B cell (primary cell): ENCODE results near the gene MALRD1. TPM values are rescaled to one million over a fixed set of nuclear protein-coding genes. Genes with fewer than 3 reads are reported as not detected.

Experiments
- ATAC-seq: fragments of 200-7000 bp; cut with Tn5 transposase; one replicate; pipeline ENCODE4 v1.10.0; 2021; ENCODE audit warnings: low read depth, mild to moderate bottlenecking, moderate number of reproducible peaks, moderate library complexity
- CTCF ChIA-PET: fragments of 350-600 bp; sonication (Branson Sonifier 250); formaldehyde crosslinking; loops from one replicate; lab custom pipeline; 2021; ENCODE audit warnings: antibody characterized with exemption, inconsistent platforms; lab: Charles Lee
- POLR2A ChIA-PET: fragments of 350-600 bp; sonication (Branson Sonifier 250); formaldehyde crosslinking; loops from one replicate; lab custom pipeline; 2021; ENCODE audit warnings: antibody characterized with exemption; lab: Charles Lee
- DNase-seq: peaks from one replicate; pipeline ENCODE4 v3.0.0; 2013
- H2AFZ ChIP-seq: 2 replicates; pipeline ENCODE4 v1.6.1; 2012; ENCODE audit warnings: mild to moderate bottlenecking, low read depth, low read length; ENCODE audit not compliant: insufficient read depth, poor library complexity, severe bottlenecking
- H3K27ac ChIP-seq, 2 donors: 1 replicate in 1 of 2; 2 replicates in 1 of 2; pipeline ENCODE4 v1.5.1; 2012 to 2013; ENCODE audit warnings: low read length in 2 of 2, mild to moderate bottlenecking in 2 of 2, moderate library complexity in 1 of 2
- H3K27me3 ChIP-seq, 4 experiments: fragments of 200-600 bp in 1 of 4; sonication (generic) in 1 of 4; replicated peaks in 1 of 4; 1 replicate in 2 of 4; 2 replicates in 2 of 4; pipeline versions ENCODE4 v1.6.1 to v1.7.0; 2013 to 2016; ENCODE audit warnings: low read length in 3 of 4, mild to moderate bottlenecking in 2 of 4, mixed read lengths in 1 of 4, moderate library complexity in 1 of 4; ENCODE audit not compliant: insufficient read depth in 4 of 4, control insufficient read depth in 3 of 4; ENCODE audit errors: control extremely low read depth in 1 of 4
- H3K36me3 ChIP-seq, 2 experiments: replicated peaks in 1 of 2; 1 replicate in 1 of 2; 2 replicates in 1 of 2; pipeline versions ENCODE4 v1.6.1 to v1.7.1; 2013; ENCODE audit warnings: low read length in 1 of 2; ENCODE audit not compliant: insufficient read depth in 2 of 2, control insufficient read depth in 1 of 2; ENCODE audit errors: control extremely low read depth in 1 of 2, extremely low read depth in 1 of 2
- H3K4me1 ChIP-seq, 2 donors: fragments of 200-600 bp in 1 of 2; sonication (generic) in 1 of 2; 1 replicate in 1 of 2; 2 replicates in 1 of 2; pipeline versions ENCODE4 v1.5.1 to v1.6.1; 2013 to 2017; ENCODE audit warnings: low read length in 2 of 2; ENCODE audit not compliant: control insufficient read depth in 2 of 2, insufficient read depth in 2 of 2
- H3K4me2 ChIP-seq: replicated peaks from 2 replicates; pipeline ENCODE3; 2012; ENCODE audit warnings: mild to moderate bottlenecking, low read depth, low read length; ENCODE audit not compliant: poor library complexity, severe bottlenecking
- H3K4me3 ChIP-seq, 5 experiments: fragments of 200-600 bp in 1 of 5; sonication (generic) in 1 of 5; 1 replicate in 3 of 5; 2 replicates in 2 of 5; pipeline versions ENCODE4 v1.5.1 to v1.7.0; 2011 to 2016; ENCODE audit warnings: low read length in 4 of 5, mild to moderate bottlenecking in 4 of 5, low read depth in 2 of 5, control low read depth in 1 of 5, moderate library complexity in 1 of 5; ENCODE audit not compliant: insufficient read depth in 1 of 5; ENCODE audit errors: control extremely low read depth in 1 of 5, extremely low read depth in 1 of 5
- H3K79me2 ChIP-seq: fragments of 200-600 bp; sonication (generic); one replicate; pipeline ENCODE4 v1.6.0; 2016; ENCODE audit warnings: low read length; ENCODE audit not compliant: control insufficient read depth, insufficient read depth
- H3K9ac ChIP-seq: fragments of 200-600 bp; sonication (generic); 2 replicates; pipeline ENCODE4 v1.6.1; 2017; ENCODE audit warnings: mild to moderate bottlenecking, low read length, moderate library complexity
- H3K9me3 ChIP-seq, 3 donors: one replicate each; pipeline versions ENCODE4 v1.6.1 to v1.7.1; 2013; ENCODE audit warnings: low read length in 2 of 3; ENCODE audit not compliant: control insufficient read depth in 2 of 3, insufficient read depth in 1 of 3; ENCODE audit errors: control extremely low read depth in 1 of 3
- H4K20me1 ChIP-seq: 2 replicates; pipeline ENCODE4 v1.6.0; 2012; ENCODE audit warnings: mild to moderate bottlenecking, low read length; ENCODE audit not compliant: insufficient read depth, control insufficient read depth, poor library complexity, severe bottlenecking
- H3K27ac Mint-ChIP-seq: one replicate; pipeline ENCODE4 v1.8.0; 2021; ENCODE audit warnings: mixed read lengths
- H3K27me3 Mint-ChIP-seq: one replicate; pipeline ENCODE4 v1.8.0; 2021; ENCODE audit warnings: mixed read lengths
- H3K4me1 Mint-ChIP-seq: one replicate; pipeline ENCODE4 v1.8.0; 2021; ENCODE audit warnings: mixed read lengths
- H3K4me3 Mint-ChIP-seq: one replicate; pipeline ENCODE4 v1.8.0; 2021; ENCODE audit warnings: mixed read lengths
- H3K9me3 Mint-ChIP-seq: one replicate; pipeline ENCODE4 v1.8.0; 2022; ENCODE audit warnings: mixed read lengths; ENCODE audit not compliant: insufficient read depth
- EZH2 ChIP-seq: IDR thresholded peaks from 2 replicates; pipeline ENCODE4 v1.6.1; 2012; ENCODE audit warnings: borderline replicate concordance, low read depth, mild to moderate bottlenecking, moderate library complexity, low read length; ENCODE audit not compliant: insufficient read depth, poor library complexity, severe bottlenecking
- WGBS: methylation state at CpG from one replicate; pipeline ENCODE4 v1.1.5; 2013; ENCODE audit warnings: missing lambda C conversion rate; ENCODE audit not compliant: insufficient coverage; 5-methylcytosine and 5-hydroxymethylcytosine counted together
- intact Hi-C: fragments of 100-400 bp; cut with micrococcal nuclease; formaldehyde crosslinking; loops from one replicate; pipeline ENCODE4 v1.10.0; 2022
- polyA plus RNA-seq: library from polyadenylated mRNA; depleted of rRNA; stranded (reverse); fragments of >200 nt; gene quantifications from 2 replicates; pipeline ENCODE4 v1.2.3, GENCODE V29; 2012
- total RNA-seq, 2 donors: library from RNA; stranded (reverse); fragments of 120-200 nt in 1 of 2; gene quantifications; 1 replicate in 1 of 2; 2 replicates in 1 of 2; pipeline versions ENCODE4 v1.2.3 to v1.2.4, GENCODE V29; 2013 to 2022
- TF ChIP-seq, protein P1 (sequence below): fragments of 200-600 bp; IDR thresholded peaks from one replicate; pipeline ENCODE4 v1.8.0; 2022; ENCODE audit warnings: antibody characterized with exemption, mild to moderate bottlenecking

Gene MALRD1
- total and polyA plus RNA-seq, 2 donors (not counting 1 experiment from before 2014, with no cell fraction given), result not detected

DNA sequence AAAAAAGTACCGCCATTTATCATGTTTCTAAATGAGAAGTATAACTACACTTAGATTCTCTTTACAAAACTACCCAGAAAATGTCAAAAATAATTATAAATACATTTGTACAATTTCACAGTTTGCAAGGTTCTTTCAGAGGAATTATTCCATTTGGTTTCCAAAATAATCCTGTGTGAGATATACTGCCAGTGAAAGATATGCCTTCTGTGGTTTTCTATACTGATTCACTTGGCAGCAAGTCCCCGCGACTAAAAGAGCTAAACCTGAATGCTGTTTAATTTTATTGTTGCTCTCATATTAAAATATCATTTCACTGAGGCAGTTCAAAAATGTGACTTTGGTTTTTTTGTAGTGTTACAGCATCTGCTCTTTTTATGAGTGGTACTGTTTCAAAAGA lies 402.8 kb downstream of the MALRD1 start:
- Histone ChIP-seq H2AFZ (no peak overlapping the region), H3K9me3 (no peaks in the 10 kb centered on the region), H4K20me1 (no peaks in the 10 kb centered on the region), H3K27ac (no peak overlapping the region), H3K9ac (no peak overlapping the region), H3K79me2 (no peaks in the 10 kb centered on the region), H3K36me3 (no peaks in the 10 kb centered on the region), H3K4me2 (no peak overlapping the region), H3K4me1 (no peaks in the 10 kb centered on the region), H3K27me3 (no peaks in the 10 kb centered on the region), H3K4me3 (no peak overlapping the region)
- H3K27ac Mint-ChIP-seq, result no peak overlapping the region
- TF ChIP-seq, protein P1, sequence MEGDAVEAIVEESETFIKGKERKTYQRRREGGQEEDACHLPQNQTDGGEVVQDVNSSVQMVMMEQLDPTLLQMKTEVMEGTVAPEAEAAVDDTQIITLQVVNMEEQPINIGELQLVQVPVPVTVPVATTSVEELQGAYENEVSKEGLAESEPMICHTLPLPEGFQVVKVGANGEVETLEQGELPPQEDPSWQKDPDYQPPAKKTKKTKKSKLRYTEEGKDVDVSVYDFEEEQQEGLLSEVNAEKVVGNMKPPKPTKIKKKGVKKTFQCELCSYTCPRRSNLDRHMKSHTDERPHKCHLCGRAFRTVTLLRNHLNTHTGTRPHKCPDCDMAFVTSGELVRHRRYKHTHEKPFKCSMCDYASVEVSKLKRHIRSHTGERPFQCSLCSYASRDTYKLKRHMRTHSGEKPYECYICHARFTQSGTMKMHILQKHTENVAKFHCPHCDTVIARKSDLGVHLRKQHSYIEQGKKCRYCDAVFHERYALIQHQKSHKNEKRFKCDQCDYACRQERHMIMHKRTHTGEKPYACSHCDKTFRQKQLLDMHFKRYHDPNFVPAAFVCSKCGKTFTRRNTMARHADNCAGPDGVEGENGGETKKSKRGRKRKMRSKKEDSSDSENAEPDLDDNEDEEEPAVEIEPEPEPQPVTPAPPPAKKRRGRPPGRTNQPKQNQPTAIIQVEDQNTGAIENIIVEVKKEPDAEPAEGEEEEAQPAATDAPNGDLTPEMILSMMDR, result no peak
- no peak for TF ChIP-seq EZH2
- no peak for ATAC-seq
- no peak overlapping the region for H3K4me3 Mint-ChIP-seq
- peaks cover 2% of the 10 kb centered on the region for H3K9me3 Mint-ChIP-seq
- no peak for DNase-seq
- no CpG with 5 or more reads among the region's 3 CpGs for WGBS
- no peaks in the 10 kb centered on the region for H3K4me1 Mint-ChIP-seq
- POLR2A ChIA-PET, result no interaction called here
- CTCF ChIA-PET, result no interaction called here
- intact Hi-C loops, result no loop called here
- H3K27me3 Mint-ChIP-seq, result no peaks in the 10 kb centered on the region

DNA sequence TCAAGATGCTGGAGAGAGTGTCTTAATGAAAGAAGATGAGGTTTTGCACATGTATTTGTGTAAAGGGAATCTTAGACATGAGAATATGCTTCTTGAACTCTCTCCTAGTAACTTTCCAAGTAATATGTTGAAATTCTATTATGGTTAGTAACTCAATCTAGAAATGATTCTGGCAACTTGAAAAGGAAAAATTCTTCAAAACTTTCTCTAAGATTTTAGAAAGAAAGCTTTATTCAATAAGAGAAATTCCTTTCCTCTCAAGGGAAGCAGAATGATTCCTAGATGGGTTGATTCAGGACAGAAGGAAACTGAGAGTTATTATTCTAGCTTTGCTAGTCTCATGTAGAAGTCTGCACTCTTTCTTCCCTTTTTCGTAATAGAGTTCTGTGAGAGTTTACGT lies 403.3 kb downstream of the MALRD1 start:
- H3K79me2 ChIP-seq, result no peaks in the 10 kb centered on the region
- H3K36me3 ChIP-seq, result no peaks in the 10 kb centered on the region
- no CpG with 5 or more reads among the region's 2 CpGs for WGBS
- no peak overlapping the region for H3K9ac ChIP-seq
- H3K27ac ChIP-seq, result no peak overlapping the region
- H3K9me3 Mint-ChIP-seq, result peaks cover 2% of the 10 kb centered on the region
- H3K4me3 ChIP-seq, result no peak overlapping the region
- H3K9me3 ChIP-seq, result no peaks in the 10 kb centered on the region
- no peak for DNase-seq
- H4K20me1 ChIP-seq, result no peaks in the 10 kb centered on the region
- H3K4me2 ChIP-seq, result no peak overlapping the region
- ChIA-PET CTCF (no interaction called here), POLR2A (no interaction called here)
- no peak overlapping the region for H3K27ac Mint-ChIP-seq
- no peaks in the 10 kb centered on the region for H3K27me3 Mint-ChIP-seq
- no peak overlapping the region for H2AFZ ChIP-seq
- intact Hi-C loops, result no loop called here
- H3K4me1 ChIP-seq, result no peaks in the 10 kb centered on the region
- no peak overlapping the region for H3K4me3 Mint-ChIP-seq
- TF ChIP-seq, protein P1, result no peak
- no peak for TF ChIP-seq EZH2
- ATAC-seq, result no peak
- no peaks in the 10 kb centered on the region for H3K27me3 ChIP-seq
- H3K4me1 Mint-ChIP-seq, result no peaks in the 10 kb centered on the region
